OCI-LY7 (cell line): Measurements from ENCODE around the gene ABCF1.

Experiments used
- CTCF ChIP-seq: fragments of 200-600 bp; sonication (generic); conservative IDR thresholded peaks from 2 replicates; pipeline ENCODE4 v1.5.1; 2014; ENCODE audit warnings: mild to moderate bottlenecking, antibody characterized with exemption, low read length, moderate library complexity, mixed read lengths
- EZH2phosphoT487 ChIP-seq: fragments of 200-600 bp; sonication (generic); IDR thresholded peaks from 2 replicates; pipeline ENCODE4 v1.6.1; 2018; ENCODE audit warnings: low read depth, borderline replicate concordance, mild to moderate bottlenecking, mixed run types, antibody characterized with exemption, low read length, moderate library complexity, mixed read lengths

- TF ChIP-seq EZH2phosphoT487 (no peak), CTCF (no peak)
These were observed 906 bp downstream of the ABCF1 start for GRCh38 chr6:30572148-30572547.
